Measurements from ENCODE around the gene GNAZ. TPM values are rescaled to one million over a fixed set of nuclear protein-coding genes. Genes with fewer than 3 reads are reported as not detected.
"Not testable (repeated sequence)": the region's sequence is repeated elsewhere in the genome, so short reads cannot be mapped to it uniquely, and the experiment has no call there.

The GNAZ gene
- total RNA-seq, 1 donor from 2014 or later: 2.9 TPM

DNA sequence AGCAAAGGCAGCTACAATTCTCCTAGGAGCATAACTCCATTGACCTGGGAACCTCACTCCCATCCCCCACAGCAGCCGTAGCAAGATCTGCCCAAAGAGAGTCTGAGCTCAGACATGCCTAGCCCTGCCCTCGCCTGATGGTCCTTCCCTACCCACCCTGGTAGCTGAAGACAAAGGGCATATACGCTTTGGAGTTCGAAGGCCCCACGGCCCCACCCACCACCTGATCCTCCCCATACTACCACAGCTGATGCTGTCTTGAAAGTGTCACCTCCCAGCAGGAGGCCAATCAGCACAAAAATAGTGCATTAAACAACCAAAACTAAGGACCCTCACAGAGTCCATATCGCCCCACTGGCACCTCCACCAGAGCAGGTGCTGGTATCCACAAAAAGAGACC is 22.6 kb upstream of the GNAZ start:
- no peak for DNase-seq
- intact Hi-C loops (cut with micrococcal nuclease): no loop called here
- H3K27ac ChIP-seq (replicated peaks): peak overlapping the region; percentile 62

DNA sequence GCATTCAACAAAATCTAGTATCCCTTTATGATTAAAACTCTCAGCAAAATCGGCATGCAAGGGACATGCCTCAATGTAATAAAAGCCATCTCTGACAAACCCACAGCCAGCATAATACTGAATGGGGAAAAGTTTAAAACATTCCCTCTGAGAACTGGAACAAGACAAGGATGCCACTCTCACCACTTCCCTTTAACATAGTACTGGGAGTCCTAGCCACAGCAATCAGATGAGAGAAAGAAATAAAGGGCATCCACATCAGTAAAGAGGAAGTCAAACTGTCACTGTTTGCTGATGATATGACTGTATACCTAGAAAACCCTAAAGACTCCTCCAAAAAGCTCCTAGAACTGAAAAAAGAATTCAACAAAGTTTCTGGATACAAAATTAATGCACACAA is 19.8 kb upstream of the GNAZ start:
- H3K36me3 ChIP-seq; H3K27ac ChIP-seq (replicated peaks); DNase-seq; H3K4me3 ChIP-seq; H3K4me1 ChIP-seq; intact Hi-C loops (cut with micrococcal nuclease): not testable (repeated sequence)
- Histone ChIP-seq H3K27me3 (ENCODE audit: low read depth) (peaks cover 23% of the 10 kb centered on the region), H3K9me3 (replicated peaks) (peaks cover 33% of the 10 kb centered on the region)

More for the DNA sequence above, 22.6 kb upstream of the GNAZ start:
- H3K9me3 ChIP-seq (replicated peaks): peaks cover 26% of the 10 kb centered on the region
- no peak overlapping the region for H3K4me3 ChIP-seq
- TF ChIP-seq, protein P1, sequence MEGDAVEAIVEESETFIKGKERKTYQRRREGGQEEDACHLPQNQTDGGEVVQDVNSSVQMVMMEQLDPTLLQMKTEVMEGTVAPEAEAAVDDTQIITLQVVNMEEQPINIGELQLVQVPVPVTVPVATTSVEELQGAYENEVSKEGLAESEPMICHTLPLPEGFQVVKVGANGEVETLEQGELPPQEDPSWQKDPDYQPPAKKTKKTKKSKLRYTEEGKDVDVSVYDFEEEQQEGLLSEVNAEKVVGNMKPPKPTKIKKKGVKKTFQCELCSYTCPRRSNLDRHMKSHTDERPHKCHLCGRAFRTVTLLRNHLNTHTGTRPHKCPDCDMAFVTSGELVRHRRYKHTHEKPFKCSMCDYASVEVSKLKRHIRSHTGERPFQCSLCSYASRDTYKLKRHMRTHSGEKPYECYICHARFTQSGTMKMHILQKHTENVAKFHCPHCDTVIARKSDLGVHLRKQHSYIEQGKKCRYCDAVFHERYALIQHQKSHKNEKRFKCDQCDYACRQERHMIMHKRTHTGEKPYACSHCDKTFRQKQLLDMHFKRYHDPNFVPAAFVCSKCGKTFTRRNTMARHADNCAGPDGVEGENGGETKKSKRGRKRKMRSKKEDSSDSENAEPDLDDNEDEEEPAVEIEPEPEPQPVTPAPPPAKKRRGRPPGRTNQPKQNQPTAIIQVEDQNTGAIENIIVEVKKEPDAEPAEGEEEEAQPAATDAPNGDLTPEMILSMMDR (IDR thresholded peaks at IDR 0.05; ENCODE audit: borderline replicate concordance): no peak
- peaks cover 13% of the 10 kb centered on the region for H3K27me3 ChIP-seq (ENCODE audit: low read depth)
- no peaks in the 10 kb centered on the region for H3K4me1 ChIP-seq
- no peaks in the 10 kb centered on the region for H3K36me3 ChIP-seq

DNA sequence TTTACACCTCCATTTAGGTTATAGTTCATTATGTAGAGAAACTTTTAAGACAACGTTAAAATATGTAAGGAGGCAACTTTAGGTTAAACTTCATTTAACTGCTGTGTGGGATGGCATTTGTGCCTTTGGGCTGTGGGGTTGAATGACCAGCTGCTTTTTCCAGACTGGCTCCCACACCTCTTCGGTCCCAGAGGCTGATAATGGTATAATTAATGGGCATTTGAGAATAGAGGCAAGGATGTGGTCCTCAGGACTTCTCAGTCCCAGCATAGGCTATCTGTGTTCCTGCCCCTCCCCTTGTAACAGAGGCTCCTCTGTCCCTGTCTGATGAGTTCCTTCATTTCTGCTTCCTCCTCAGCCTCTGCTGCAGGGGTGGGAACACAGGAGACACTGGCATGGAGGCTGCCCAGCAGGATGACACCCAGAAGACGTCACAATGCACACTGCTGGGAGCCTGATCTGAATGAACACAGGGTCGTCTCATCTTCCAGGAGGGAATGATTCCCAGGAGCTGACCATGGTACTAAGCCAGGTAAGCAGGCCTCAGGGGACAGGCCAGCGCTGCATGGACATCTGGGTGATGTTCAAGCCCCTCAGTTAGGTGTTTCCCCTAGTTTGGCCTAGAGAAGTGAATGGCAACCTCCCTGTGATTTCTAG is 17.1 kb upstream of the GNAZ start:
- TF ChIP-seq, protein P1 (IDR thresholded peaks at IDR 0.05; ENCODE audit: borderline replicate concordance): no peak
- no peaks in the 10 kb centered on the region for H3K4me1 ChIP-seq
- DNase-seq: no peak
- H3K36me3 ChIP-seq: no peaks in the 10 kb centered on the region
- no peak overlapping the region for H3K27ac ChIP-seq (replicated peaks)
- intact Hi-C loops (cut with micrococcal nuclease): no loop called here
- H3K27me3 ChIP-seq (ENCODE audit: low read depth): peaks cover 10% of the 10 kb centered on the region
- peaks cover 38% of the 10 kb centered on the region for H3K9me3 ChIP-seq (replicated peaks)
- no peak overlapping the region for H3K4me3 ChIP-seq

DNA sequence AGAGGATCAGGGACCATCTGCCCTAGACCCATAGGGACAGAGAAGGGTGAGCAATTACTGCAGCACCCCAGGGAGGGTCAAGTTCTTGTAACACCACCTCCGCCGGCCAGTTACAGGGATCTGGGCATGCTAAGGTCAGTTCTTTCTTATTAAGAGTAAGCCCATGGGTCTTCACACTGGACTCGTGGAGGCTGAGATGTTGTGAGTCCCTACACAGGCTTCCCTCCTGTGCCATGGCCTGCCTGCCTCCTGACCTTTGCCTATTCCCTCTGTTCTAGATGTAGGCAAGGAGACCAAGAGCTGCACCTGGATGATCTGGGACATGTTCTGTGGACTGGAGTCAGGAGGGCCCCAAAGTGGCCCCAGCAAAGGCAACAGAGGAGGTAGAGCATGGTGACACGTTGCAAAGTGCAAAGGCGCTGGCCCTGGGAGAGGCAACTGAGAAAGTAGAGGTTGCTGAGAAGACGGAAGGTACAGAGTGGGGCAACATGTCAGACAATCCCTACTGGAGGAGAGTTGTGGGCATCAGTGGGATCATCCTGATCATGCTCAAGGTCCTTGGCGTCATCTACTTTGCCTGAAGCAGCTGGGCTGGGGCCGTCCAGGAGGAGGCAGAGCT is 16.3 kb upstream of the GNAZ start:
- Histone ChIP-seq H3K27me3 (ENCODE audit: low read depth) (peaks cover 10% of the 10 kb centered on the region), H3K27ac (replicated peaks) (no peak overlapping the region), H3K9me3 (replicated peaks) (peaks cover 38% of the 10 kb centered on the region), H3K36me3 (no peaks in the 10 kb centered on the region), H3K4me1 (no peaks in the 10 kb centered on the region), H3K4me3 (no peak overlapping the region)
- TF ChIP-seq, protein P1 (IDR thresholded peaks at IDR 0.05; ENCODE audit: borderline replicate concordance): no peak
- intact Hi-C loops (cut with micrococcal nuclease): no loop called here
- DNase-seq: no peak

DNA sequence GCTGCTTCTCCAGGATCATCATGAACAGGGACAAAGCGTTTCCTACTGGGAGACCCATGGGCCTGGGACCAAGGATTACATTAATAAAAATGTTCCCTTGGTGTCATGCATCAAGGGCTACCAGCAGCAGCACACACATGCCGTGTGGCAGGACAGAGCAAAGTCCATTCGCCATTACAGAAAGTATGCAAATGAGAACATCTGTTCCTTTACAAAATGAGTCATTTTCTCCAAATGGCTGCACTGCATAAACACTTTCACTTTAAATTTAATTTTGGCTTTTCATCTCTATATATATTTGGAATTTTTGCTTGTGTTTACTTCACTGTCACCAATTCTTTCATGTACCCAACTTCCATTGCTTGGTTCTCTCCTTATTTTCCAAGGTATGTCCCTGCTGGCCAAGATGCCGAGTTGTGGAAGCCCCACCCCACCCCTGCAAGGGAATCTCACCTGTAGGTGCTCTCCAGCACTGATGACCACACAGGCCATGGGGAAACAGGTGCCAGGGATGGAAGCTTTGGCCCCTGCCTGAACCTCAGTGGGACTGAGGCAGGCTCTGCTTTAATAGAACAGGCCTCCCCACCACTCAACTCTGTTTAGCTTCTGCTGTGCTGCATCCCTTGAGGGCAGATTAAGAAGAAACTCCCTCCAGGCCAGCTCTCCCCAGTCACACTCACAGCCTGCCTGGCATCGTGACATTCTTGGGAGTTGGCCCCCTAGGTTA is 15.6 kb upstream of the GNAZ start:
- Histone ChIP-seq H3K27me3 (ENCODE audit: low read depth) (peaks cover 10% of the 10 kb centered on the region), H3K27ac (replicated peaks) (no peak overlapping the region), H3K4me3 (no peak overlapping the region), H3K9me3 (replicated peaks) (peaks cover 38% of the 10 kb centered on the region), H3K36me3 (no peaks in the 10 kb centered on the region), H3K4me1 (no peaks in the 10 kb centered on the region)
- DNase-seq: no peak
- intact Hi-C loops (cut with micrococcal nuclease): no loop called here
- TF ChIP-seq, protein P1 (IDR thresholded peaks at IDR 0.05; ENCODE audit: borderline replicate concordance): no peak
